GM21360 (cell line): ENCODE results near the gene ZNF496.
"Not testable (repeated sequence)": the region's sequence is repeated elsewhere in the genome, so short reads cannot be mapped to it uniquely, and the experiment has no call there.

Source experiments
- ATAC-seq: cut with Tn5 transposase; IDR thresholded peaks from one replicate; pipeline ENCODE4 v1.9.1; 2021; ENCODE audit warnings: mild to moderate bottlenecking, moderate library complexity; ENCODE audit not compliant: unreplicated experiment

Gene ZNF496

GRCh38 chr1:247331525-247332214 is at the start of gene ZNF496:
TSS of gene ZNF496 (minus strand) at chr1:247331867. CDS start at chr1:247329578, 2,289 bp downstream.
- peak; percentile 56 for ATAC-seq

- no peak for ATAC-seq
These were observed 46.8 kb upstream of the ZNF496 start for GRCh38 chr1:247378334-247379073.

- ATAC-seq, result not testable (repeated sequence)
These were observed 46.0 kb upstream of the ZNF496 start for GRCh38 chr1:247377656-247378055.

GRCh38 chr1:247376659-247377058 is 45.0 kb upstream of the ZNF496 start:
- no peak for ATAC-seq

GRCh38 chr1:247375747-247376146 is 44.1 kb upstream of the ZNF496 start:
- ATAC-seq, result no peak

- not testable (repeated sequence) for ATAC-seq
These were observed 43.1 kb upstream of the ZNF496 start for GRCh38 chr1:247374651-247375334.

- ATAC-seq, result peak; percentile 83
These were observed 42.1 kb upstream of the ZNF496 start for GRCh38 chr1:247373721-247374141.

- no peak for ATAC-seq
These were observed 40.2 kb upstream of the ZNF496 start for GRCh38 chr1:247371801-247372259.

GRCh38 chr1:247370786-247371732 is 39.4 kb upstream of the ZNF496 start:
- ATAC-seq, result no peak

GRCh38 chr1:247368490-247369145 is 37.0 kb upstream of the ZNF496 start:
- no peak for ATAC-seq

GRCh38 chr1:247367786-247368422 is 36.2 kb upstream of the ZNF496 start:
- no peak for ATAC-seq

GRCh38 chr1:247366926-247367645 is 35.4 kb upstream of the ZNF496 start:
- no peak for ATAC-seq

- ATAC-seq, result not testable (repeated sequence)
These were observed 34.7 kb upstream of the ZNF496 start for GRCh38 chr1:247366345-247366744.

- ATAC-seq, result no peak
These were observed 33.4 kb upstream of the ZNF496 start for GRCh38 chr1:247365023-247365422.

GRCh38 chr1:247363000-247363399 is 31.3 kb upstream of the ZNF496 start:
- not testable (repeated sequence) for ATAC-seq

- no peak for ATAC-seq
These were observed 30.5 kb upstream of the ZNF496 start for GRCh38 chr1:247362153-247362552.

GRCh38 chr1:247360991-247361731 is 29.5 kb upstream of the ZNF496 start:
- ATAC-seq, result no peak
